Right lobe of liver (tissue), 4 donors: ENCODE measurements around the gene TNNT3.

Source experiments
- POLR2A ChIP-seq: fragments of 450-650 bp; IDR thresholded peaks from one replicate; pipeline ENCODE4 v1.6.1; 2017; ENCODE audit warnings: antibody characterized with exemption, mild to moderate bottlenecking
- TF ChIP-seq, protein P1 (sequence below), 4 donors: fragments of 200-600 bp in 3 of 4; fragments of 450-650 bp in 1 of 4; IDR thresholded peaks; one replicate each; pipeline versions ENCODE4 v1.5.1 to v1.8.0; 2016 to 2022; ENCODE audit warnings: antibody characterized with exemption in 4 of 4, mild to moderate bottlenecking in 2 of 4
- donor health status: DM: no; HTN: no; CAD: no.
- donor health status: DM: no; HTN: no; CAD: no.
- donor health status: DM: no; HTN: yes; CAD: no.

DNA sequence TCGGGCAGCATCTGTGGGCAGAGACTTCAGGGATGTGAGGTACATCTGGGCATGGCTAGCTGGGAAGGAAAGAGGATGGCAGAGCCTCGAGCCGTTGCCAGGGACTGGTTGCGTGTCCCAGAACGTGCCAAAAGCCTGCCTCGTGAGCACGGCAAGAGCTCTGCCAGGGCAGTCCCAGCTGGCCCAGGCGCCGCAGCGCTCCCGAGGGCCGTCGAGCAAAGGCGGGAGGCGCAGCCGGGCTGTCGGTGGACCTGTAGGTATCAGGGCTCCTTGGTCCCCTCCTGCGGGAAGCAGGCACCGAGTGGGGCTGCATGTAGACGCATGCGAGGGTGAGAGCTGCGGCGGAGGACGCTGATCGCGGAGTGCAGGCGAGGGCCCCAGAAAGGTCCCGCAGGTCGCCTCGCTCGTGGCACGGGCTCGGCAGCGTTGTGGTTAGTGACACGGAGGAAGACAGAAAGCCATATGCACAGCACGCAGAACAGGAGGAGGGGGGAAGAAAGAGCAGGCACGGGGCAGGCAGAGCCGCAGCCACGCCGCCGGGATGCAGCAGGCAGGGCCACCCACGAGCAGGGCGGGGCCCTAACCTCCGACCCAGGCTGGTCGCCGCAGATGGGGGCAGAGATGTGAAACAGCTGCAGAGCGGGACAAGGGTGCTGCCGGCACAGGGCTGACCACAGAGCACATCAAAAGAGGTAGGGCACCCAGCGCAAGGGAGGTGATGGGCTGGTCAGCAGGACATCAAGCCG is 48.6 kb upstream of the TNNT3 start:
- no peak for TF ChIP-seq POLR2A
- TF ChIP-seq, protein P1, sequence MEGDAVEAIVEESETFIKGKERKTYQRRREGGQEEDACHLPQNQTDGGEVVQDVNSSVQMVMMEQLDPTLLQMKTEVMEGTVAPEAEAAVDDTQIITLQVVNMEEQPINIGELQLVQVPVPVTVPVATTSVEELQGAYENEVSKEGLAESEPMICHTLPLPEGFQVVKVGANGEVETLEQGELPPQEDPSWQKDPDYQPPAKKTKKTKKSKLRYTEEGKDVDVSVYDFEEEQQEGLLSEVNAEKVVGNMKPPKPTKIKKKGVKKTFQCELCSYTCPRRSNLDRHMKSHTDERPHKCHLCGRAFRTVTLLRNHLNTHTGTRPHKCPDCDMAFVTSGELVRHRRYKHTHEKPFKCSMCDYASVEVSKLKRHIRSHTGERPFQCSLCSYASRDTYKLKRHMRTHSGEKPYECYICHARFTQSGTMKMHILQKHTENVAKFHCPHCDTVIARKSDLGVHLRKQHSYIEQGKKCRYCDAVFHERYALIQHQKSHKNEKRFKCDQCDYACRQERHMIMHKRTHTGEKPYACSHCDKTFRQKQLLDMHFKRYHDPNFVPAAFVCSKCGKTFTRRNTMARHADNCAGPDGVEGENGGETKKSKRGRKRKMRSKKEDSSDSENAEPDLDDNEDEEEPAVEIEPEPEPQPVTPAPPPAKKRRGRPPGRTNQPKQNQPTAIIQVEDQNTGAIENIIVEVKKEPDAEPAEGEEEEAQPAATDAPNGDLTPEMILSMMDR (IDR thresholded peaks at IDR 0.05), result no peak
